ENCODE data around the gene ZNF134. TPM values are rescaled to one million over a fixed set of nuclear protein-coding genes. Genes with fewer than 3 reads are reported as not detected.

The ZNF134 gene
- total RNA-seq, 4 donors from 2014 or later, result 32.6 to 45.5 (median 37.3) TPM

DNA sequence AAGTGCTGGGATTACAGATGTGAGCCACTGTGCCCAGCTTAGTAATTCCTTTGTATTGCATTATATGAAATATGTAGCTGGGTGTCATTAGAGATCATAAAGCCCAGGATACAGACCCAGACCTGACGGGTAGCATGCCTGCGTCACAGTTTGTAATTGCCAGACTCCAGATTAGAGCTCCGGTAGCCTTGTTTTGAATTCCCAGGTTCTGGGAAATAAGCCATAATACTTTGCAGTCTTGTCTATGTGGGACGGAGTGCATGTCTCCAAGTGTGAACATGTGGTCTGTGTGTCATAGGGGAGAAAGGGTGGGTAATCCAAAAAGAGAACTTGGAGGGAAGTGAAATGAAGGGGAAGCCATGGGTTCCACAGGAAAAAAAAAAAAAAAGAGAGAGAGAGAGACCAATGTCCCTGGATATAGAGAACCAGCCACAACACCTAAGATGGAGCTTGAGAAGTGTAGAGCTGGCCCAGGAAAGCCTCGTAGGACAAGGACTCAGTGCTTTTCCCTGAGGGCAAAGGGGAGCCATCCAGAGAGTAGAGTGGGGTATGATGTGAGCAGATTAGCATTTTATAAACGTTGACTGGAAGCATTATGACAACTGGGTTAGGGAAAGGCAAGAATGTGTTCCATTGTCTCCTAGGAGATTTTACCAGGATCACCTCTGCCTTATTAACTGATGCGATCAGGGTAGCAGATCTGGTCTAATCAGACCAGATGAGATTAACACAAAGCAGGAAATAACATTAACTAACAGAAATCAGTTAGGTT is 57.3 kb downstream of the ZNF134 start:
- Histone ChIP-seq H3K27me3 (no peaks in the 10 kb centered on the region), H3K27ac (no peak overlapping the region), H3K4me3 (replicated peaks in 1 of 3) (no peak overlapping the region), H3K4me1 (no peaks in the 10 kb centered on the region), H3K9me3 (no peaks in the 10 kb centered on the region), H3K36me3 (no peaks in the 10 kb centered on the region)
- TF ChIP-seq CTCF (IDR thresholded peaks at IDR 0.05) (no peak), POLR2A (IDR thresholded peaks at IDR 0.05) (no peak)
- DNase-seq, result no peak
- WGBS, 2 donors, result 66 to 70% methylated on average over 7 of the region's 7 CpGs
- intact Hi-C loops (cut with DNase I), result no loop called here

- TF ChIP-seq POLR2A (IDR thresholded peaks at IDR 0.05) (no peak), CTCF (IDR thresholded peaks at IDR 0.05) (no peak)
- WGBS, 2 donors, result 71% methylated on average over 4 of the region's 4 CpGs
- Histone ChIP-seq H3K4me1 (no peaks in the 10 kb centered on the region), H3K27ac (no peak overlapping the region), H3K4me3 (replicated peaks in 1 of 3) (no peak overlapping the region), H3K36me3 (no peaks in the 10 kb centered on the region), H3K9me3 (no peaks in the 10 kb centered on the region), H3K27me3 (no peaks in the 10 kb centered on the region)
- intact Hi-C loops (cut with DNase I), result no loop called here
- no peak for DNase-seq
These were observed 58.4 kb downstream of the ZNF134 start for GRCh38 chr19:57672466-57672865.

Other genes with a start within 250 kb of the ZNF134 start
- gene ZNF548, start 224.4 kb upstream of the ZNF134 start, total RNA-seq, result 10 to 100 TPM; 22.3 to 31.0 (median 28.1) TPM
- 10 to 100 TPM; 17.8 to 33.1 (median 20.8) TPM for gene ZNF17, start 203.1 kb upstream of the ZNF134 start, total RNA-seq
- 10 to 100 TPM in 2 of 4 donors, 1 to 10 TPM in 2; 9.9 to 13.7 (median 10.7) TPM for gene ZNF749, start 178.9 kb upstream of the ZNF134 start, total RNA-seq
- gene VN1R1, start 157.1 kb upstream of the ZNF134 start, total RNA-seq, result 1 to 10 TPM; 1.9 to 5.5 (median 3.0) TPM
- 10 to 100 TPM; 30.9 to 46.2 (median 41.0) TPM for gene ZNF772, start 136.7 kb upstream of the ZNF134 start, total RNA-seq
- gene ZNF419, start 126.5 kb upstream of the ZNF134 start, total RNA-seq, result 10 to 100 TPM; 10.5 to 21.3 (median 17.0) TPM
- 10 to 100 TPM; 16.1 to 23.8 (median 19.6) TPM for gene ZNF773, start 114.3 kb upstream of the ZNF134 start, total RNA-seq
- 10 to 100 TPM in 1 of 4 donors, 1 to 10 TPM in 3; 7.7 to 12.7 (median 9.2) TPM for gene ZNF549, start 86.9 kb upstream of the ZNF134 start, total RNA-seq
- gene ZNF550, start 54.4 kb upstream of the ZNF134 start, total RNA-seq, result 10 to 100 TPM in 1 of 4 donors, 1 to 10 TPM in 3; 7.1 to 13.5 (median 8.7) TPM
- gene ZNF416, start 35.3 kb upstream of the ZNF134 start, total RNA-seq, result 10 to 100 TPM in 1 of 4 donors, 1 to 10 TPM in 3; 5.2 to 10.9 (median 7.2) TPM
- 10 to 100 TPM in 3 of 4 donors, 1 to 10 TPM in 1; 8.9 to 19.7 (median 13.7) TPM for gene ZIK1, start 30.1 kb upstream of the ZNF134 start, total RNA-seq
- 1 to 10 TPM; 1.9 to 4.8 (median 2.6) TPM for gene ZNF530, start 14.4 kb upstream of the ZNF134 start, total RNA-seq
- 10 to 100 TPM; 16.2 to 27.5 (median 21.8) TPM for gene ZNF211, start 18.9 kb downstream of the ZNF134 start, total RNA-seq
- 1 to 10 TPM in 1 of 4 donors, under 1 TPM in 3; 0.22 to 1.1 (median 0.47) TPM for gene ZSCAN4, start 54.7 kb downstream of the ZNF134 start, total RNA-seq
- gene ZNF551, start 67.7 kb downstream of the ZNF134 start, total RNA-seq, result 10 to 100 TPM; 11.2 to 23.6 (median 17.7) TPM
- 10 to 100 TPM; 15.6 to 25.8 (median 18.2) TPM for gene ZNF154, start 95.0 kb downstream of the ZNF134 start, total RNA-seq
- 10 to 100 TPM; 16.8 to 27.6 (median 20.7) TPM for gene ZNF671, start 113.4 kb downstream of the ZNF134 start, total RNA-seq
- gene ZNF776, start 132.6 kb downstream of the ZNF134 start, total RNA-seq, result 10 to 100 TPM; 17.6 to 24.4 (median 22.4) TPM
- 10 to 100 TPM; 23.8 to 30.5 (median 27.5) TPM for gene ZNF586, start 155.4 kb downstream of the ZNF134 start, total RNA-seq
- gene ZNF552, start 200.7 kb downstream of the ZNF134 start, total RNA-seq, result 10 to 100 TPM in 2 of 4 donors, 1 to 10 TPM in 2; 5.3 to 13.6 (median 10.2) TPM
- 10 to 100 TPM; 21.8 to 35.8 (median 23.9) TPM for gene ZNF587B, start 216.1 kb downstream of the ZNF134 start, total RNA-seq
- gene ZNF587, start 235.6 kb downstream of the ZNF134 start, total RNA-seq, result 10 to 100 TPM; 15.9 to 36.5 (median 24.4) TPM

All from thyroid gland (tissue), 4 donors.